ENCODE measurements around the gene FGD6.

GRCh38 chr12:95206916-95207315 lies 10.4 kb downstream of the FGD6 start:
- TF ChIP-seq, protein P1, sequence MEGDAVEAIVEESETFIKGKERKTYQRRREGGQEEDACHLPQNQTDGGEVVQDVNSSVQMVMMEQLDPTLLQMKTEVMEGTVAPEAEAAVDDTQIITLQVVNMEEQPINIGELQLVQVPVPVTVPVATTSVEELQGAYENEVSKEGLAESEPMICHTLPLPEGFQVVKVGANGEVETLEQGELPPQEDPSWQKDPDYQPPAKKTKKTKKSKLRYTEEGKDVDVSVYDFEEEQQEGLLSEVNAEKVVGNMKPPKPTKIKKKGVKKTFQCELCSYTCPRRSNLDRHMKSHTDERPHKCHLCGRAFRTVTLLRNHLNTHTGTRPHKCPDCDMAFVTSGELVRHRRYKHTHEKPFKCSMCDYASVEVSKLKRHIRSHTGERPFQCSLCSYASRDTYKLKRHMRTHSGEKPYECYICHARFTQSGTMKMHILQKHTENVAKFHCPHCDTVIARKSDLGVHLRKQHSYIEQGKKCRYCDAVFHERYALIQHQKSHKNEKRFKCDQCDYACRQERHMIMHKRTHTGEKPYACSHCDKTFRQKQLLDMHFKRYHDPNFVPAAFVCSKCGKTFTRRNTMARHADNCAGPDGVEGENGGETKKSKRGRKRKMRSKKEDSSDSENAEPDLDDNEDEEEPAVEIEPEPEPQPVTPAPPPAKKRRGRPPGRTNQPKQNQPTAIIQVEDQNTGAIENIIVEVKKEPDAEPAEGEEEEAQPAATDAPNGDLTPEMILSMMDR (IDR thresholded peaks at IDR 0.05) = no peak
- TF ChIP-seq POLR2AphosphoS5 (IDR thresholded peaks at IDR 0.05) = no peak
